ENCODE results near the gene LRP1B. TPM values are rescaled to one million over a fixed set of nuclear protein-coding genes. Genes with fewer than 3 reads are reported as not detected.

Gene LRP1B
- polyA plus RNA-seq, 2 of the 4 experiments (the other 2 are of a cell fraction), result 0.03 TPM; not detected in 1

GRCh38 chr2:141844231-141844630 lies 286.6 kb downstream of the LRP1B start:
- no peak for DNase-seq (ENCODE audit: low read depth in 1 of 2, low spot score in 1 of 2)
- no peak for ATAC-seq
- WGBS (ENCODE audit: missing lambda C conversion rate), result 18% methylated on average over 2 of the region's 2 CpGs
- H3K9me3 ChIP-seq, result no peaks in the 10 kb centered on the region
- CTCF ChIA-PET, result no interaction called here
- H3K4me1 ChIP-seq, result no peaks in the 10 kb centered on the region
- TF ChIP-seq HOXB13 (CRISPR knock-in tag; IDR thresholded peaks at IDR 0.05; ENCODE audit: low read depth), result no peak
- TF ChIP-seq MAX (IDR thresholded peaks at IDR 0.05), result no peak
- TF ChIP-seq NPAS2 (CRISPR knock-in tag; IDR thresholded peaks at IDR 0.05; ENCODE audit: borderline replicate concordance), result no peak
- no peak for TF ChIP-seq EHMT2 (IDR thresholded peaks at IDR 0.05; ENCODE audit: low read depth)
- TF ChIP-seq HOXB5 (CRISPR knock-in tag; IDR thresholded peaks at IDR 0.05), result no peak
- no peak for TF ChIP-seq PHF8 (IDR thresholded peaks at IDR 0.05; ENCODE audit: borderline replicate concordance, low read depth)
- TF ChIP-seq HEYL (CRISPR knock-in tag; IDR thresholded peaks at IDR 0.05), result no peak
- no peak for TF ChIP-seq BHLHE40 (IDR thresholded peaks at IDR 0.05; ENCODE audit: low read depth, low read length)
- no peak for TF ChIP-seq EHF (CRISPR knock-in tag; IDR thresholded peaks at IDR 0.05)
- TF ChIP-seq ATOH8 (CRISPR knock-in tag; IDR thresholded peaks at IDR 0.05; ENCODE audit: low read depth), result no peak
- no peak for TF ChIP-seq ZC3H11A (IDR thresholded peaks at IDR 0.05)
- no peak for TF ChIP-seq CHD4 (IDR thresholded peaks at IDR 0.05; ENCODE audit: borderline replicate concordance)
- TF ChIP-seq, protein P1, sequence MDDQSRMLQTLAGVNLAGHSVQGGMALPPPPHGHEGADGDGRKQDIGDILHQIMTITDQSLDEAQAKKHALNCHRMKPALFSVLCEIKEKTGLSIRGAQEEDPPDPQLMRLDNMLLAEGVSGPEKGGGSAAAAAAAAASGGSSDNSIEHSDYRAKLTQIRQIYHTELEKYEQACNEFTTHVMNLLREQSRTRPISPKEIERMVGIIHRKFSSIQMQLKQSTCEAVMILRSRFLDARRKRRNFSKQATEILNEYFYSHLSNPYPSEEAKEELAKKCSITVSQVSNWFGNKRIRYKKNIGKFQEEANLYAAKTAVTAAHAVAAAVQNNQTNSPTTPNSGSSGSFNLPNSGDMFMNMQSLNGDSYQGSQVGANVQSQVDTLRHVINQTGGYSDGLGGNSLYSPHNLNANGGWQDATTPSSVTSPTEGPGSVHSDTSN (IDR thresholded peaks at IDR 0.05), result no peak
- TF ChIP-seq RARB (CRISPR knock-in tag; IDR thresholded peaks at IDR 0.05), result no peak
- TF ChIP-seq FOXS1 (CRISPR knock-in tag; IDR thresholded peaks at IDR 0.05), result no peak
- no peak for TF ChIP-seq JUN (IDR thresholded peaks at IDR 0.05)
- no peak for TF ChIP-seq FOSL2 (IDR thresholded peaks at IDR 0.05)
- TF ChIP-seq FOSL2 (CRISPR knock-in tag; IDR thresholded peaks at IDR 0.05), result no peak
- no peak for TF ChIP-seq KDM1A (IDR thresholded peaks at IDR 0.05; ENCODE audit: low read depth)
- no peak for TF ChIP-seq HDAC2 (IDR thresholded peaks at IDR 0.05)
- no peak for TF ChIP-seq SREBF2 (IDR thresholded peaks at IDR 0.05)
- no peak for FAIRE-seq
- H3K4me3 ChIP-seq, result no peak overlapping the region
- no peak overlapping the region for H3K4me2 ChIP-seq
- no peak overlapping the region for H3K27ac ChIP-seq
- POLR2A ChIA-PET, result no interaction called here

DNA sequence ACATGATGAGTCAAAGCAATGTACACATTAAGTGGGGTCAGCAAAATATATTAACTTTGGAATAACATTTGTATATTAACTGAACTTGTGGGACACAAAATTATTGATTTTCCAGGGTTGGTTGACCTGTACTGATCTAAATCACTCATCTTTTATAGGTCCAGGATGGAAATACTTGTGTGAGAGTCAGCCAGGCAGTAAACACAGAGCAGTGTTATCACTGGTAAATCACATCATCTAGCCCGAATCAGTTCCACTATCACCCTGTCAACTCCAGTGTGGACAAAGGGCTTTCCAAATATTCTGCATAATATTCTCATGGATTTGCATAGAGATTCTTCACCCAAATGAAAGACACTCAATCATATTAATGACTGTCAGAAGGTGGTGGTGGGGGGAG lies 295.7 kb downstream of the LRP1B start:
- H3K4me1 ChIP-seq, result no peaks in the 10 kb centered on the region
- ChIA-PET CTCF (no interaction called here), POLR2A (no interaction called here)
- H3K9me3 ChIP-seq, result no peaks in the 10 kb centered on the region
- no peak overlapping the region for H3K27ac ChIP-seq
- no peak for FAIRE-seq
- ATAC-seq, result no peak
- no peak for TF ChIP-seq SREBF2 (IDR thresholded peaks at IDR 0.05)
- TF ChIP-seq RFX5 (IDR thresholded peaks at IDR 0.05), result no peak
- peak; percentile 18 for TF ChIP-seq MAFK (IDR thresholded peaks at IDR 0.05; ENCODE audit: partially characterized antibody)
- no peak for TF ChIP-seq CEBPB (IDR thresholded peaks at IDR 0.05)
- no peak for DNase-seq (ENCODE audit: low read depth in 1 of 2, low spot score in 1 of 2)
- 10% methylated on average over 1 of the region's 1 CpG for WGBS (ENCODE audit: missing lambda C conversion rate)
- H3K4me2 ChIP-seq, result no peak overlapping the region
- H3K4me3 ChIP-seq, result no peak overlapping the region

DNA sequence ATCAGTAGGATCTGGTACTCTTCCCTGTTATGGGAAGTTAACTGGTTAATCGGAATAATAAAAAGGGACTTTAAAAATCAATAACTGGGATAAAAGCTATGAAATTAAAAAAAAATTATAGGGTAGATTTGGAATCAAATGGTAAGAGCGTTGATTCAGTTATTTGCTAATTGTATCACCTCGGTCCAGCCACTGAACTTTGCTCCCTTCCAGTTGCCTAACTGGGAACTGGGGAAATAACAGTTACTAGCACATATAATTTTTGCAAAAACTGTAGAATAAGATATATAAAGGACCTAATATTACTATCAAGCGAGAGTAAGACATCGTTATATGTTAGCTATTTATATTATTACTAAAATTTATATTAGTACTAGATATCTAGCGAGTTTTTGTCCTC lies 302.1 kb downstream of the LRP1B start:
- FAIRE-seq, result no peak
- no peak for DNase-seq (ENCODE audit: low read depth in 1 of 2, low spot score in 1 of 2)
- no peaks in the 10 kb centered on the region for H3K4me1 ChIP-seq
- H3K4me3 ChIP-seq, result no peak overlapping the region
- no peak overlapping the region for H3K4me2 ChIP-seq
- H3K9me3 ChIP-seq, result no peaks in the 10 kb centered on the region
- TF ChIP-seq MAX (IDR thresholded peaks at IDR 0.05) (no peak), MYC (IDR thresholded peaks at IDR 0.05; ENCODE audit: borderline replicate concordance, low read length) (no peak), ESRRA (IDR thresholded peaks at IDR 0.05; ENCODE audit: borderline replicate concordance, low read length) (no peak), POLR2A (IDR thresholded peaks at IDR 0.05; ENCODE audit: low read length) (no peak), ATOH8 (CRISPR knock-in tag; IDR thresholded peaks at IDR 0.05; ENCODE audit: low read depth) (no peak), HEYL (CRISPR knock-in tag; IDR thresholded peaks at IDR 0.05) (no peak), ZNF302 (CRISPR knock-in tag; IDR thresholded peaks at IDR 0.05) (no peak), CEBPB (IDR thresholded peaks at IDR 0.05) (no peak)
- TF ChIP-seq, protein P2, sequence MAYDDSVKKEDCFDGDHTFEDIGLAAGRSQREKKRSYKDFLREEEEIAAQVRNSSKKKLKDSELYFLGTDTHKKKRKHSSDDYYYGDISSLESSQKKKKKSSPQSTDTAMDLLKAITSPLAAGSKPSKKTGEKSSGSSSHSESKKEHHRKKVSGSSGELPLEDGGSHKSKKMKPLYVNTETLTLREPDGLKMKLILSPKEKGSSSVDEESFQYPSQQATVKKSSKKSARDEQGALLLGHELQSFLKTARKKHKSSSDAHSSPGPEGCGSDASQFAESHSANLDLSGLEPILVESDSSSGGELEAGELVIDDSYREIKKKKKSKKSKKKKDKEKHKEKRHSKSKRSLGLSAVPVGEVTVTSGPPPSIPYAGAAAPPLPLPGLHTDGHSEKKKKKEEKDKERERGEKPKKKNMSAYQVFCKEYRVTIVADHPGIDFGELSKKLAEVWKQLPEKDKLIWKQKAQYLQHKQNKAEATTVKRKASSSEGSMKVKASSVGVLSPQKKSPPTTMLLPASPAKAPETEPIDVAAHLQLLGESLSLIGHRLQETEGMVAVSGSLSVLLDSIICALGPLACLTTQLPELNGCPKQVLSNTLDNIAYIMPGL (CRISPR knock-in tag; IDR thresholded peaks at IDR 0.05; ENCODE audit: borderline replicate concordance), result no peak
- TF ChIP-seq, protein P3, sequence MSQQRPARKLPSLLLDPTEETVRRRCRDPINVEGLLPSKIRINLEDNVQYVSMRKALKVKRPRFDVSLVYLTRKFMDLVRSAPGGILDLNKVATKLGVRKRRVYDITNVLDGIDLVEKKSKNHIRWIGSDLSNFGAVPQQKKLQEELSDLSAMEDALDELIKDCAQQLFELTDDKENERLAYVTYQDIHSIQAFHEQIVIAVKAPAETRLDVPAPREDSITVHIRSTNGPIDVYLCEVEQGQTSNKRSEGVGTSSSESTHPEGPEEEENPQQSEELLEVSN (IDR thresholded peaks at IDR 0.05; ENCODE audit: borderline replicate concordance, low read depth), result no peak
- H3K27ac ChIP-seq, result no peak overlapping the region
- ATAC-seq, result no peak
- POLR2A ChIA-PET, result no interaction called here
- CTCF ChIA-PET, result interaction anchor here (0.7 kb wide), 1 partner anchor 13 kb away, joined by 3 read pairs; no protein-coding TSS in a partner anchor
- WGBS (ENCODE audit: missing lambda C conversion rate), result 34% methylated on average over 6 of the region's 6 CpGs

All from A549 (cell line).